HEK293 (cell line): ENCODE data around the gene FAM177B.

Experiments
- AEBP2 ChIP-seq: fragments of 450-650 bp; formaldehyde crosslinking; IDR thresholded peaks from 2 replicates; pipeline ENCODE4 v1.5.1; 2016; ENCODE audit warnings: missing biosample characterization, missing genetic modification characterization, borderline replicate concordance
- GLI2 ChIP-seq: fragments of 450-650 bp; formaldehyde crosslinking; IDR thresholded peaks from 2 replicates; pipeline ENCODE4; 2017; ENCODE audit warnings: missing biosample characterization, missing genetic modification characterization, low read depth, borderline replicate concordance
- SP3 ChIP-seq: fragments of 450-650 bp; formaldehyde crosslinking; IDR thresholded peaks from 2 replicates; pipeline ENCODE4 v1.5.1; 2016; ENCODE audit warnings: missing biosample characterization, missing genetic modification characterization
- WT1 ChIP-seq: fragments of 450-650 bp; formaldehyde crosslinking; IDR thresholded peaks from 2 replicates; pipeline ENCODE4 v1.5.1; 2016; ENCODE audit warnings: missing biosample characterization, missing genetic modification characterization
- ZBTB11 ChIP-seq: fragments of 450-650 bp; formaldehyde crosslinking; conservative IDR thresholded peaks from 2 replicates; pipeline ENCODE4 v1.5.1; 2016; ENCODE audit warnings: low read depth, missing biosample characterization, missing genetic modification characterization
- ZBTB20 ChIP-seq: fragments of 450-650 bp; formaldehyde crosslinking; IDR thresholded peaks from 2 replicates; pipeline ENCODE4 v1.5.1; 2016; ENCODE audit warnings: missing biosample characterization, missing genetic modification characterization
- ZFHX2 ChIP-seq: fragments of 450-650 bp; formaldehyde crosslinking; conservative IDR thresholded peaks from 2 replicates; pipeline ENCODE4 v1.5.1; 2016; ENCODE audit warnings: missing biosample characterization, missing genetic modification characterization
- ZFP41 ChIP-seq: fragments of 450-650 bp; formaldehyde crosslinking; IDR thresholded peaks from 2 replicates; pipeline ENCODE4 v1.5.1; 2016; ENCODE audit warnings: missing biosample characterization, missing genetic modification characterization, borderline replicate concordance
- ZNF114 ChIP-seq: fragments of 450-650 bp; formaldehyde crosslinking; IDR thresholded peaks from 2 replicates; pipeline ENCODE4 v1.5.0; 2017; ENCODE audit warnings: missing biosample characterization, missing genetic modification characterization
- ZNF138 ChIP-seq: fragments of 450-650 bp; formaldehyde crosslinking; IDR thresholded peaks from 2 replicates; pipeline ENCODE4 v1.5.1; 2016; ENCODE audit warnings: missing biosample characterization, missing genetic modification characterization, borderline replicate concordance
- ZNF19 ChIP-seq: fragments of 450-650 bp; formaldehyde crosslinking; IDR thresholded peaks from 2 replicates; pipeline ENCODE4; 2016; ENCODE audit warnings: missing biosample characterization, missing genetic modification characterization, low read depth
- ZNF211 ChIP-seq: fragments of 450-650 bp; formaldehyde crosslinking; IDR thresholded peaks from 2 replicates; pipeline ENCODE4 v1.5.1; 2016; ENCODE audit warnings: low read depth, missing biosample characterization, missing genetic modification characterization
- ZNF311 ChIP-seq: fragments of 450-650 bp; formaldehyde crosslinking; IDR thresholded peaks from 2 replicates; pipeline ENCODE4 v1.5.1; 2017; ENCODE audit warnings: missing biosample characterization, missing genetic modification characterization, borderline replicate concordance
- ZNF366 ChIP-seq: fragments of 450-650 bp; formaldehyde crosslinking; conservative IDR thresholded peaks from 2 replicates; pipeline ENCODE4 v1.5.1; 2016; ENCODE audit warnings: missing biosample characterization, missing genetic modification characterization
- ZNF580 ChIP-seq: fragments of 450-650 bp; formaldehyde crosslinking; IDR thresholded peaks from 2 replicates; pipeline ENCODE4 v1.5.1; 2016; ENCODE audit warnings: missing biosample characterization, missing genetic modification characterization
- ZNF600 ChIP-seq: fragments of 450-650 bp; formaldehyde crosslinking; IDR thresholded peaks from 2 replicates; pipeline ENCODE4 v1.5.1; 2016; ENCODE audit warnings: missing biosample characterization, missing genetic modification characterization
- ZSCAN16 ChIP-seq: fragments of 450-650 bp; formaldehyde crosslinking; IDR thresholded peaks from 2 replicates; pipeline ENCODE4 v1.5.1; 2016; ENCODE audit warnings: missing biosample characterization, missing genetic modification characterization
- ZSCAN4 ChIP-seq: fragments of 450-650 bp; formaldehyde crosslinking; IDR thresholded peaks from 2 replicates; pipeline ENCODE4 v1.5.1; 2017; ENCODE audit warnings: missing biosample characterization, missing genetic modification characterization
- TF ChIP-seq, protein P1 (sequence below): fragments of 450-650 bp; formaldehyde crosslinking; IDR thresholded peaks from 2 replicates; pipeline ENCODE4 v1.5.1; 2016; ENCODE audit warnings: missing biosample characterization, missing genetic modification characterization
- TF ChIP-seq, protein P2 (sequence below): fragments of 450-650 bp; formaldehyde crosslinking; IDR thresholded peaks from 2 replicates; pipeline ENCODE4 v1.5.1; 2016; ENCODE audit warnings: missing biosample characterization, missing genetic modification characterization
- TF ChIP-seq, protein P3 (sequence below): fragments of 450-650 bp; formaldehyde crosslinking; conservative IDR thresholded peaks from 2 replicates; pipeline ENCODE4 v1.5.1; 2016; ENCODE audit warnings: low read depth, missing biosample characterization, missing genetic modification characterization

FAM177B gene

GRCh38 chr1:222713091-222713961, 23.7 kb upstream of the FAM177B start (continued):
- TF ChIP-seq, protein P1, sequence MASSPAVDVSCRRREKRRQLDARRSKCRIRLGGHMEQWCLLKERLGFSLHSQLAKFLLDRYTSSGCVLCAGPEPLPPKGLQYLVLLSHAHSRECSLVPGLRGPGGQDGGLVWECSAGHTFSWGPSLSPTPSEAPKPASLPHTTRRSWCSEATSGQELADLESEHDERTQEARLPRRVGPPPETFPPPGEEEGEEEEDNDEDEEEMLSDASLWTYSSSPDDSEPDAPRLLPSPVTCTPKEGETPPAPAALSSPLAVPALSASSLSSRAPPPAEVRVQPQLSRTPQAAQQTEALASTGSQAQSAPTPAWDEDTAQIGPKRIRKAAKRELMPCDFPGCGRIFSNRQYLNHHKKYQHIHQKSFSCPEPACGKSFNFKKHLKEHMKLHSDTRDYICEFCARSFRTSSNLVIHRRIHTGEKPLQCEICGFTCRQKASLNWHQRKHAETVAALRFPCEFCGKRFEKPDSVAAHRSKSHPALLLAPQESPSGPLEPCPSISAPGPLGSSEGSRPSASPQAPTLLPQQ (tag by site-specific recombination) = no peak
- TF ChIP-seq ZNF114 (tag by site-specific recombination) (no peak), ZNF211 (tag by site-specific recombination) (no peak), ZNF311 (tag by site-specific recombination) (no peak), ZFP41 (tag by site-specific recombination) (no peak), ZNF600 (no peak), SP3 (tag by site-specific recombination) (peak; percentile 57), ZNF366 (tag by site-specific recombination) (peak; percentile 59), ZBTB20 (peak; percentile 51; the same call in 1 of the 2 replicates), ZSCAN4 (no peak), ZNF580 (tag by site-specific recombination) (0 out of 2 replicates have a peak, but pooled peaks have one; percentile 16), WT1 (tag by site-specific recombination) (no peak), ZFHX2 (tag by site-specific recombination) (peak; percentile 56), ZSCAN16 (tag by site-specific recombination) (no peak), GLI2 (tag by site-specific recombination) (no peak), ZBTB11 (tag by site-specific recombination) (peak; percentile 88), ZNF138 (no peak), ZNF19 (tag by site-specific recombination) (no peak), AEBP2 (no peak)
- TF ChIP-seq, protein P2, sequence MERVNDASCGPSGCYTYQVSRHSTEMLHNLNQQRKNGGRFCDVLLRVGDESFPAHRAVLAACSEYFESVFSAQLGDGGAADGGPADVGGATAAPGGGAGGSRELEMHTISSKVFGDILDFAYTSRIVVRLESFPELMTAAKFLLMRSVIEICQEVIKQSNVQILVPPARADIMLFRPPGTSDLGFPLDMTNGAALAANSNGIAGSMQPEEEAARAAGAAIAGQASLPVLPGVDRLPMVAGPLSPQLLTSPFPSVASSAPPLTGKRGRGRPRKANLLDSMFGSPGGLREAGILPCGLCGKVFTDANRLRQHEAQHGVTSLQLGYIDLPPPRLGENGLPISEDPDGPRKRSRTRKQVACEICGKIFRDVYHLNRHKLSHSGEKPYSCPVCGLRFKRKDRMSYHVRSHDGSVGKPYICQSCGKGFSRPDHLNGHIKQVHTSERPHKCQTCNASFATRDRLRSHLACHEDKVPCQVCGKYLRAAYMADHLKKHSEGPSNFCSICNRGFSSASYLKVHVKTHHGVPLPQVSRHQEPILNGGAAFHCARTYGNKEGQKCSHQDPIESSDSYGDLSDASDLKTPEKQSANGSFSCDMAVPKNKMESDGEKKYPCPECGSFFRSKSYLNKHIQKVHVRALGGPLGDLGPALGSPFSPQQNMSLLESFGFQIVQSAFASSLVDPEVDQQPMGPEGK (tag by site-specific recombination) = peak; percentile 90
- TF ChIP-seq, protein P3, sequence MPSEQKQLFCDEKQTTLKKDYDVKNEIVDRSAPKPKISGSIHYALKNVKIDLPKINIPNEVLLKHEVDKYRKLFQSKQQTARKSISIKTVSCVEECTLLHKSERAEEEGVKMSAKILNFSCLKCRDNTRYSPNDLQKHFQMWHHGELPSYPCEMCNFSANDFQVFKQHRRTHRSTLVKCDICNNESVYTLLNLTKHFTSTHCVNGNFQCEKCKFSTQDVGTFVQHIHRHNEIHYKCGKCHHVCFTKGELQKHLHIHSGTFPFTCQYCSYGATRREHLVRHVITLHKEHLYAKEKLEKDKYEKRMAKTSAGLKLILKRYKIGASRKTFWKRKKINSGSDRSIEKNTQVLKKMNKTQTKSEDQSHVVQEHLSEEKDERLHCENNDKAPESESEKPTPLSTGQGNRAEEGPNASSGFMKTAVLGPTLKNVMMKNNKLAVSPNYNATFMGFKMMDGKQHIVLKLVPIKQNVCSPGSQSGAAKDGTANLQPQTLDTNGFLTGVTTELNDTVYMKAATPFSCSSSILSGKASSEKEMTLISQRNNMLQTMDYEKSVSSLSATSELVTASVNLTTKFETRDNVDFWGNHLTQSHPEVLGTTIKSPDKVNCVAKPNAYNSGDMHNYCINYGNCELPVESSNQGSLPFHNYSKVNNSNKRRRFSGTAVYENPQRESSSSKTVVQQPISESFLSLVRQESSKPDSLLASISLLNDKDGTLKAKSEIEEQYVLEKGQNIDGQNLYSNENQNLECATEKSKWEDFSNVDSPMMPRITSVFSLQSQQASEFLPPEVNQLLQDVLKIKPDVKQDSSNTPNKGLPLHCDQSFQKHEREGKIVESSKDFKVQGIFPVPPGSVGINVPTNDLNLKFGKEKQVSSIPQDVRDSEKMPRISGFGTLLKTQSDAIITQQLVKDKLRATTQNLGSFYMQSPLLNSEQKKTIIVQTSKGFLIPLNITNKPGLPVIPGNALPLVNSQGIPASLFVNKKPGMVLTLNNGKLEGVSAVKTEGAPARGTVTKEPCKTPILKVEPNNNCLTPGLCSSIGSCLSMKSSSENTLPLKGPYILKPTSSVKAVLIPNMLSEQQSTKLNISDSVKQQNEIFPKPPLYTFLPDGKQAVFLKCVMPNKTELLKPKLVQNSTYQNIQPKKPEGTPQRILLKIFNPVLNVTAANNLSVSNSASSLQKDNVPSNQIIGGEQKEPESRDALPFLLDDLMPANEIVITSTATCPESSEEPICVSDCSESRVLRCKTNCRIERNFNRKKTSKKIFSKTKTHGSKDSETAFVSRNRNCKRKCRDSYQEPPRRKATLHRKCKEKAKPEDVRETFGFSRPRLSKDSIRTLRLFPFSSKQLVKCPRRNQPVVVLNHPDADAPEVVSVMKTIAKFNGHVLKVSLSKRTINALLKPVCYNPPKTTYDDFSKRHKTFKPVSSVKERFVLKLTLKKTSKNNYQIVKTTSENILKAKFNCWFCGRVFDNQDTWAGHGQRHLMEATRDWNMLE (tag by site-specific recombination) = peak; percentile 63
